ENCODE results near the gene URB1.

URB1 gene

DNA sequence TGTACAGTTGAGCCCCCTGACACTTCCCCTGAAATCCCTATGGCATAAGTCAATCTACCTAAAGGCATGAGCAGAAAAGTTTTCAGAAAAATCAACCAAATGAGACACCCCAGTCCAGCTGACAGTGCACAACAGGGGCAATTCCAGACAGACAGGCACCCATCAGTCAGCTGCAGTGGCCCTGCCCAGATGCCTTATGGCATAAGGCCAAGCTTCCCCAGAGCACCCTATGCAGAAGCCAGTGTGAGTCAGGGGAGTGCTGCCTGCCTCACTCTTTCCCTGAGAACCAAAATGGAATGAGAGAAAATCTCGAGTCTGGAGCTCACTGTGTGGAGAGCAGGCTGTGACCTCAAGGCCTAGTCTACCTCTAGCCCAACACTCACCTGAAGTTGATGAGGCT lies 56.1 kb downstream of the URB1 start:
- no peak for DNase-seq

DNA sequence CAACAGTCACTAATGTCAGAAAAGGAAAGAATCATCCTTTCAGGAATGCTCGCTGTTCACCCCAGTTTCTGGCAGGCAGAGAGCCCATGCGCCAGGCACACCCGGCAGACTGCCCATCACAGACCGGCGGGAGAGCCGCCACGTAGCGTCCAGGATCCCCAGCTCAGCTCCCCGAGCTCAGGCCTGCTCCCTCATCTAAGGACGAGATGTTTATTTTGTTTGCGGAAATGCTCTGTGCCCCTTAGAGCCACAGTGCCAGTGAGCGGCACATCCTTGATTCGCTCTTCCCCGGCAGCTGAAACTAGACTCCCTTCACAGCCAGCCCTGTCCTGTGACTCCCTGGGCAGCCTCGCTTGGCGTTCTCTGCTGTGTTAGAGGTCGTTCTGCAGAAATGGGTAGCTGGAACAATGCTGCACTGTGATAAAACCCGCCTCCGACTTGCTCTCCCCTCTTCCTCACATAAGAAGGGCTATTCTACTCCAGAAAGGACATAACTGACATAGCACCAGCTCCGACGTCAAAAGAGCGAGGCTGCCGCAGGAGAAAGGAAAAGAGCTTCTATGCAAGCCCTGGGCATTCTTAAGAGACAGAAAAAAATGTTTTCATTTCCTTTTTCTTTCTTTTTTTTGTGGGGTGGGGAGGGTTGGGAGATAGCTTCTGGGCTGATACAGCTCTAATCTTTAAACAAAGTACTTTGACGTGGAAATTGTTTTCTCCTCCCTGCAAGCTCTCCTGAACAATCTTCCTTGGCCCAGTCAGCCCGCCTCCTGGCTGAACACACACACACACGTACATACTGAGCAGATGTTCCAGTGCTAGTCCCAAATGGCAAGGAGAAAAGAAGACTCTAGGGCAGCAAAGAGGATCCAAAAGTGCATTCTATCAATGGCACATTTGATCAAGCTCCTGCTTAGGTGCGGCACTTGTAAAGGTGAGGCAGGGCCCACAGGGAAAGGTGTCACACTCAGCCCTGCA lies 56.9 kb downstream of the URB1 start:
- DNase-seq, result no peak

DNA sequence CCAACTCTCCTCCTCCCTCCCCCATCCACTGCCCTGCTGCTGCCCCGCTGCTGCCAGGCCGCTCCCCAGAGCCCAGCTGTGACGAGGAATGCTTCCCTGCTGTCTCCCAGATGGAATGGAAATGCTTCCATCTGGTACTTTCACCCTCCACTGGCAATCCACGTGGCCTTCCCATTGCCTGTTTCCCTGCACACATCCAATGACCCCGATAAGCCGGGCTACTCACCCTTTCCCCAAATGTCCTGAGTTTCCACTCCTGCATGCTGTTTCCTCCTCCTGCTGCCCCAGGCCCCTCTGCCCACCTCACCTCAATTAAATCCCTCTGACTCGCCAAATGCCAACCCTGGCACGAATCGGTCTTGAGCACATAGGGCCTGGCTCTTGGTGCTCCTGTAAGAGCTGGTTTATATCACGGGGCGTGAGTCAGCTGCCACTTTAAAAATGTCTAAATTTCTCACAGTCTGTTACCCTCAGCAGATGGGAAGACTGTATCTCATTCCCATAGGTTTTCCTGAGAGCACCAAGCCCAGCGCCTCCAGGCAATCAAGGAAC lies 57.8 kb downstream of the URB1 start:
- no peak for DNase-seq

DNA sequence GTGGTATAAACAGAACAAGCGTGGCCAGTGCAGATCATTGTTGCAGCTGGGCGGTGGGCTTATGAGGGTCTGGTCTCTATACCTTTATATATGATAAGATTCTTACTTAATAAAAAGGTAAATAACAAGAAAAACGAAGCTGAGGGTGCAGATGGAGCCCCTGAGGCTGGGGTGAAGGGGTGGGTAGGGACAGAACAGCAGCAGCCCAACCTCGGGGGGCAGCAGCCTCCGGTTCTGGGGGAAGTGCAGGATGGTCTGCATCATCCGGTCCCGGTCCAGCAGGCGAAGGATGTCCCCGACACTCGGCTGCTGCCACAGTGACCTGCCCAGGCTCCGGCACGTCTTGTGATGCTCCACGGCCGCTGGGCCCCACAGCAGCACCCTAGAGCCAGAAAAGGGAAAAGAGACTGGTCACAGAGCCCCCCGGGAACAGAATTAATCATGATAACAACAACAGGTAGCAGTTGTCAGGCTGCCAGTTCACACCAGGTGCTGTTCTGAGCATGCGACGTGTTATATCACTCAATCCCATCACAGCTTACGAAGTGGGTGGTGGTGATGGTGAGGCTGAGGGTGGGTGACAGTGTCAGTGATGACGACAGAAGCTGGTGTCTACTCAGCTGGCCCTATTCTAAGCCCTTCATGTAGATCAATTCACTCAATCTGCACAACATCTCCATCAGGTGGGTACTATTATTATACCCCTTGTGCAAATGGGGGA lies 58.7 kb downstream of the URB1 start:
- no peak for DNase-seq

DNA sequence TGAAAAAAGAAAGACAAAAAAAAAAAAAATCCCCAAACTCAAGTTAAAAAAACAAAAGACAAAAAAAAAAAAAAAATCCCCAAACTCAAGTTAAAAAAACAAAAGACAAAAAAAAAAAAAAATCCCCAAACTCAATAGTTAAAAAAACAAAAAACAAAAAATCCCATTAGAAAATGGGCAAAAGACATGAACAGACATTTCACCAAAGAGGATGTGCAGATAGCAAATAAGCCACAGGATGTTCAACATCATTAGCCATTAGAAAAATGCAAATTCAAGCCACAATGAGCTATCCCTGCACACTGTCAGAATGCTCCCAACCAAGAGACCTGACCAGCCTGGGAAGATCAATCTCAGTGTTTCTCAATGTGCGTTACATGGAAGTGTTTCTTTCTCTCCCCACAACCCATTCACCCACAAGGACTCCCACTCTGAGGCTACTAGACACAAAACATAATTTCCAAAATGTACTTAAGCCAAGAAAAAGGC lies 60.3 kb downstream of the URB1 start:
- DNase-seq, result no peak

DNA sequence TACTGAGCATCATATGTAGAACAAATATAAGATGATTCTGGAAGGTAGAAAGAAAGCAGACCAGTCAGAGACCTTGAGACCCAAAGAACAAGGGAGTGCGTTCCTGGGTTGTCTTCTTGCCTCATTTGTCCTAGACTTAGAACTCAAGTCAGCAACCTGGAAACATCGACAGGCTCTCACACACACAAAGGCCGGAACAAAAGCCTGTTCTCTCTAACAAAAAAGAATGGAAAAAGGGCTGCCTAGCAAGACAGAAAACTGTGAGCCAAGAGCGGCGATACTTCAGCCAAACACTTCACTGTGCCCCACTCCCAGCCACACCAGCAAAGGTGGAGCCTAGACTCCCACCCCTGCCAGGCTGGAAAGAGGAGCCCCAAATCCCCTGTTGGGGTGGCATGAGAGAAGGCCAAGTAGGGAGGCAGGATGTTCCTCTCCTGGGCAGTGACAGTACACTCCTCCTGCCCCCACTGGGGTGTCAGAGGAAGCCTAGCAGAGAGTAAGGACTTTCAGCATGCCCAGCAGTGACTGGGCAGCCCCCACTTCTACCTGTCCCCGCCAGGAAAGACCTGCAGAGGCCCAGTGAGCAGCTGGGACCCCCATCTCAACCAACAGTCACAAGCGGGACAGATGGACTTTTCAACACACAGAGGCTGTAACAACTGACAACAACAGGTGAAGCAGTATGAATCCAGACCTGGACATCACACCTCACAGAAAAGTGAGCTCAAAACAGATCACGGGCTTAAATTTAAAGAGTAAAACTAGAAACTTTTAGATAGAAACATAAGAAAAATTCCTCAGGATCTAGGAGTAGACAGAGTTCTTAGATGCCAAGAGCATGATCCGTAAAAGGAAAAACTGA lies 61.1 kb downstream of the URB1 start:
- no peak for DNase-seq

DNA sequence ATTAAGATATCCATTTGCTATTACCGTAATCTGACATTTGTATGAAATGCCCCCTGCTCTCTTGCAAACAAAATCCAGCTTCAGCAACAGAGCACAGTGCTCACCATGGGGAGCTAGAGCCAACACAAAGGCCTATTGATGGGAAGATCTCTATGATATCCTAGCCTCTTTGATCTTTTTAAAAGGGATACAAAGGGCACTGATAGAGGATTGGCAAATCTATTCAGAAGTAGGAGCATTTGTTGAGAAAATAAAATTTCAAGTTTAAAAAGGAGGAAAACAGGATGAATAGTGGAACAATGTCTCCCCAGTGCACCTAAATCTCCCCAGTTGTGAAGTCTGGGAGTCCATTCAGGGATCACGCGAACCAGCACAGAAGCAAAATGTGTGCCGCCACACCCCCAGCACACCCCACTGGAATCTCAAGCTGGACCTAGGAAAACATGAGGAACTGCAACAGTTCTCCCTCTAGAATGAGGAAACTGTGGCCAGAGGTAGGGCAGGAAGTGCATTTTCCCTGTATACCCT lies 62.0 kb downstream of the URB1 start:
- no peak for DNase-seq

DNA sequence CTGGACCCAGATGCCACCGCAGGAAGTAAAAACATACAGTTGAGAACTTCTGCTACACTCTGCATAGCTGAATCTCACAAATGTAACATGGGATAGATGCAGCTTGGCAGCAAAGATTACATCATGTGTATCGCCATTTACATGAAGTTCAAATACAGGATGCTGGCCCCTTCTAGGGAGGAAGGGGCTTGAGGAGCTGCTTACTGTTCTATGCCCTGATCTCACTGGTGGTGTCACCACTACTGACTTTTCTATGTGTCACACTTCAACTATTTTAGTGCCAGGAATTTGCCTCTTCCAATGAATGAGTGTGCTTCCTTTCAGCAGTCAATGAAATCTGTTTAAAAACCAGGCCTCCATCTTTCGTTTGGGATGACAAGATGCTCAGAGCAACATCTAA lies 63.0 kb downstream of the URB1 start:
- DNase-seq, result no peak

DNA sequence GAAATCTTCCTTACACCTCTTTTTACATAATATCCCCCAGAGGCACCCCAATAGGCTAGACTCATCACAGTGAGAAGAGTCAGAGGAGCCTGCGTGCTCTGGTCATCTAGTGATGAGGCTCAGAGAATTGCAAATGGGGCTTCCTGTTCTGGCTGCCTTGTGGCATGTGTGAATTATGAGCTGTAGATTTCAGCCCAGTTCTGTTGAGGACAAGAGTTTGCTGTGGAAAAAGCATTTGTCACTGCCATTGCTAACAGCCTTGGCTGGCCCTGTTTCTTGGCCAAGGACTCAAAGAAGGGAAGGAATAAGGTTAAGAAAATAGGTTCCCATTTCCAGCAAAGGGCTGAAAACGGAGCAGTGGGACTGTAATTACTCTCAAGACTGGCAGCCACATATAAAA lies 63.5 kb downstream of the URB1 start:
- DNase-seq, result no peak

DNA sequence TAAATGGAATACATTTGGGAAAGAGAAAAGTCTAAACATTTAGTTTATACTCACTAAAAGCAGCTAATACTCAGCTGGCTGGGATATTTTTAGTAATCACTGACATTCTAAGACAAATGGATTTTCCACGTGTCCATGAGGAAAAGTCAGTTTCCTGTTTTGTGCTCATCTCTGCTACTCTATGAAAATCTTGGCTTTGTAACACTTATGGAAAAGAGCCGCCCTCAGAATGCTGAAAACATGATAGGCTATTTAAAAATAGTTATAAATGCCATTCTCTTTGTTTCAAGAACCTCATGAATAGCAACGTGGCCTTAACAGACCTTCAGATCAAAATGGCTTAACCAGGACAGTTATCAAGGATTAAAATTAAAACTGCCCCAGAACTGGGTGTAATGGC lies 64.2 kb downstream of the URB1 start:
- no peak for DNase-seq

DNA sequence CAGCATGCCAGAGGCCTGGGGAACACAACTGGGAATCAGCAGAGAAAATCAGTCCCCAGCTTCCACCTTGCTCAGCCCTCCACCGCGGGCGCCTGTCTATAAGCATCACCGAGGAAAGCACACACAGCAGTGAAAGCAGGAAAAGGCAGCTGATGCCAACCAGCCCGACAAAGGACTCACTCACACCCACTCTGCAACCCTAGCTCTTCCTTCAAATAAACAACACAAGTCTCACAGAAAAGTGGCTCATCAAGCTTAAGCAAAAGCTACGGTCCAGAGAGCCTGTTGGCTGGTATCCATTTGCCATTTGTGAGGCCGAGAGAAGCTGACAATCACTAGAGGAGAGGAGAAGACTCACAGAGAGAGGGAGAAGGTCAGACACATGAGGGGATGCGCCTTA lies 67.1 kb downstream of the URB1 start:
- no peak for DNase-seq

DNA sequence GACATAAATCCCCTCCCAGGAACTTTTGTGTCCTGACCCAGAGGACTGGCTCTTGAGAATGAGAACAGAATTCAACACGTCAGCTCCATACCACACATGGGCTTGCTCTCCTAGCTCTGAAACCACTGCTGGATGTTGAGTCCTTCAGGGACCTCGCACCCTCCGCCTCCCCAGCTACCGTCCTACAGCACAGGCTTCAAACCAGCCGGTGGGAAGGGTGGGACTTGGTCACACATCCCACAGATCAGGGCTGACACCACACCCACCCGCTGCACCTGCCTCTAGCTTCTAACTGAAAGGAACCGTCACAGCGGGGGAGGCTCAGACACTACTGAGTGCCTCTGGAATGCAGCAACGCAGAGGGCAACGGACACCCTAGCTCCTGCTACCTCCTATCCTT lies 70.1 kb downstream of the URB1 start:
- DNase-seq, result no peak

DNA sequence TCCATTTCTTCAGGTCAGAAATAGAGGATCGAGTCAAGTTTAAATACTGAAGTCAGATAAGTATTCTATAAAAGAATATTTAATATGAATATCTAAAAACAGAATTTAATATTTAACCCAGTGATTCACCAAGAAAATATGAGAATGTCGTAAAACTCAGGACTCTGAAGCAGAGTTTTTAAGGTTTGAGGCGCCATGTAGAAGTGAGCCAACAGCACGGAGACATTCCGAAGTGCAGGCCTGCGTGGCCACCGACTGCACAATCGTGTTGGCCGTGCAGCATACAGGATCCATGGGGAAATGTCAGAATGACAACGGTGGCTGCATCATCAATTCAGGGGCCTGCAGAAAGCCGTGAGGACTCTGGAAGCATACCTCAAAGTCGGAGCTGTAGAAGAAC lies 70.7 kb downstream of the URB1 start:
- no peak for DNase-seq

DNA sequence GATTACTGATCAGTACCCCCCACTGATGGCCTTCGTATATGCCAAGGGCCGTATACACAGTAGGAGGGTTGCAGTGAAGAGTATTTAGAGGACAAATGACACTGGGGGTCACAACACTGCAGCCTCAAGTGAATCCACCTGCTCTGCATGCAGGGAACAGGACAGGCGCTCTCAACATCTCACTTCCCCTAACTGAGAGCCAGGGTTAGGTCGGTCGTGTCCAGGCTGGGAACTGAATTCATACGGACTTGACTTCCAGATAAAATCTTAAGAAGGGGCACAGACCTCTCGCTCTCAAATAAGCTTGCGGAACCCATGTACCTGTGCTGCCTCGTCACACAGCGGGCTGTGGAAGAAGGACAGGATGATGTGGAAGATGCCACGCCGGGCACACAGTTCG lies 71.3 kb downstream of the URB1 start:
- no peak for DNase-seq

DNA sequence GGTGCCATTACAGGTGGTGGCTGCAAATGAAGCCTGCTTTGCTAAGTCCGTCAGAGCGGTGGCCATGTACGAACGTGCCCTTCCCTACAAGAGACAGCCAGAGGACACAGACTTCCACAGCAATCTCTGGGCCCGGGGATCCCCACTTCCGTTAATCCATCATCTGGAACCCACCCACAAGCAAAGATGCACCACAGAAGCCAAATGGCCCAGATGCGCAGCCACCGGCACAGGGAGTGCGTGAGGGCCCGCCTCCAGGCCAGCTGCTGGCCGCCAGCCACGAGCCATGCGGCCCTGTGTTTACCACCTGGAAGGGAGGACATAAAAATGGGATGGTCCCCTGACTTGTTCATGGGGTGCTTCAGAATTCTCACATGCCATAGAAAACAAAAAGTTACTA lies 72.1 kb downstream of the URB1 start:
- DNase-seq, result no peak

DNA sequence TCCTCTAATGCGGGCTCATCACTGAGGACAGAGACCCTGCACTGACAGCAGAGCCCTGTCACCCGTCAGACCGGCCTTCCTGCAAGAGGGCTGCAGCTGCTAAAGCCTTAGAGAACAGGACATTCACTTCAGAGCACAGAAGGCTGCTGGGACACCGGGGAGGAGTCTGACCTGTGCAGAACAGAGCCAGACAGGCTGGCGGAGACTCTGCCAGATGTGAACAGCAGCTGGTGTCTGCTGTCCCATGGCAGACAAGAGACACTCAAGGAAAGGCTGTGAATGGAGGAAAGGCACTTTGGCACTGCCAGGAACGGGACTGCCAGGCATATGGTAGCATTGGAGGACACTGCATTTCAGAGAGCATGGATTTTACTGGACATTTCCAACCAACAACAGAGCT lies 72.8 kb downstream of the URB1 start:
- DNase-seq, result no peak

DNA sequence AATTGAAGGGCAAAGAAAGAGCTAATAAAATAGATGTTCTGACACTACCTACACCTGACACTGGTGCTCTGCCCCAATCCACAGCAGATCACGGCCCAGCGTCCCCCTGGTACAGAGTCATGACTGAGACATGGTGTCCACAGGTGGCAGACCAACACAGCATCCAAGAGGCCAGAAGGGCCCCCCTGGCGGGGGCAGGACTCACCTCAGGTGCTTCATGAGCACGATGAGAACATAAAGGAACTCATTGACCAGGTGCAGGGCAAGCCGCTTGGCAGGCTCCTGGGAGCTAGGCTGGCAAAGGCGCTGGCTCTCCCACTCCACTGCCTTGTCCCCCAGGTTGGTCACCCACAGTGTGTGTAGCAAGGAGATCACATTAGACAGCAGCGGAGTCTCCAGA lies 73.8 kb downstream of the URB1 start:
- no peak for DNase-seq

DNA sequence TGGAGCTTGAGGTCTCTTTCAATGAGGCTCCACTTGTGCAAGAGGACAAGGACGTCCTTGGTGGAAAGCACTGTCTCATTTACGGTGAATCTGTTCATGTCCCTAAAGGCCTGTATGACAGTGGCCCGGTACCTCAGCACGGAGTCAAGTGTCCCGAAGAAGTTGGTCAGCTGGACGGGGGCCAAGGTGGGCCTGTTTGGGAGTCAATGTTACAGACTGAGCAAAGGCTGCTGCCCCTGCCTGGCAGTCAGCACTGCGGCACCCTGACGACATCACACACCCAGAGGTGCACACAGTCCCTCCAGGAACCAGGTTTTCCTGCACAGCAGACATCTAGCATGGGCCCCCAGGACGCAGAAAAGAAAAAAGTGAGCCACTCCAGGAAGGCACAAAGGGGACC lies 75.1 kb downstream of the URB1 start:
- no peak for DNase-seq

DNA sequence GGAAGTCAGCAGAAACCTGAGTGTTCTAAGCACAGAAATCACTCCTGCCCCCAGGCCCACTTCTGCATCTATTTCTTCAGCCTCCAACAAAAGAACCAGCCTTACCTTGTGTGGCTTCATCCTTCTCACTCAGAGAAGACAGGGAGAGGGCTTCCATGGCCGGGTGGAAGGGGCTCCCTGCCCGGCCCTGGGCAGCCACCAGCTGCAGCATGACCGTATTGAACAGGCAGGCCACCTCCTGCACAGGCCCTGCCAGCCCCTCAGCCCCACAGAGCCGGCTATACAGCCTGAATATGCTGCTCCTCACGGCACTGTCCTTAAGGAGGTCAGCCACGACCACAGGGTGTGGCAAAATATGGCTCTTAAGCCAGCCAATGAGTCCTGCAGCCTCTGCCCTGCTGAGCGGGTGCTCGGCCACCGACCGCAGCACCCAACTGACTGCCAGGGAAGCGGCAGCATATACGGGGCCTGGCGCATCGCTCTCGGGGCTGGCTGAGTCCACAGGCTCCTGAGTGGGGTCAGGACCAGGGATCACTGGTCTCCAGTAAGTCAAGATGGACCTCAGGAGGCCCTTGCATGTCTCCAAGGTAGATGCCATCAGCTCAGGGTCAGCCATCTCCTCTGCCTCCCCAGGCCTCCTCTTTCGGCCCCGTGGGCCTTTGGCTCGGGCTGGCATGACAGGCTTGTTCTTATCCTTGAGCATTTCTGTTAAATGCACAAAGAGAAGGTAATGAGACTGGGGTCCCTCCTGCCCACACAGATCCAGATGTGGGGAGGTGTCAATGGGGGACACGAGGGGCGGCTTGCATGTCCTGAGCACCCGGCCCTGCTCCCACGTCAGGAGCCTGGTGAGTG lies 76.2 kb downstream of the URB1 start:
- no peak for DNase-seq

DNA sequence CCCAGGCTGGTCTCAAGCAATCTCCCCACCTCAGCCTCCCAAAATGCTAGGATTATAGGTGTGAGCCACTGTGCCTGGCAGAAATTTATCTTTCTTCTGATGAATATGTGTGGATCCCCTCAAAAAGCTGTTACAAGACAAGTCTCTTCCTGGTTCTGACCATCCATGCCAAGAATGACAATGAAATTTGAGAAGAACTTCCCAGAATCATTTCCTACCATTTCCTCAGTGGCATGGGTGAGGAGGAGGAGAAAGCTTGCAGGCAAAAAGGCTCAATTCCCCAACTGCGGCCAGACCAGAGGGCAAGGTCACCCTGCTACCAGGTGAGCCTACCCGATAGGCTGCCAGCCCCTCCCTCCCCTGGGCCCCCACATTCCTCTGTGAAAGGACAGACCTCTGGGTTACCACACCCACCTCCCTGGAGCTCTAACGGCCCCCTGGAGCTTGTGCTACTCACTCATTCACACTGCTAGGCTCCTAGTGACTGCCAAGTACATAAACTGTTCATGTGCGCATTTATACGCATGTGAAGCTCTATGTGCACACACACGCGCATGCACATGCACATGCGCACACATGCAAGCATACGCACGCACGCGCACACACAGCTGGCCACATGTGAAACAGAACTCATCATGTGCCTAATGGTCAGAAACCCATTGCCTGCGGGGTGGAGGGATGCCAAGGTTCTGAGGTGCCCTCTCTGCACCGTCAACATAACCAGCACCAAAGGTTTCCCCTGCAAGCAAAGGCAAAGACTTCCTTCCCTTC lies 77.1 kb downstream of the URB1 start:
- no peak for DNase-seq

DNA sequence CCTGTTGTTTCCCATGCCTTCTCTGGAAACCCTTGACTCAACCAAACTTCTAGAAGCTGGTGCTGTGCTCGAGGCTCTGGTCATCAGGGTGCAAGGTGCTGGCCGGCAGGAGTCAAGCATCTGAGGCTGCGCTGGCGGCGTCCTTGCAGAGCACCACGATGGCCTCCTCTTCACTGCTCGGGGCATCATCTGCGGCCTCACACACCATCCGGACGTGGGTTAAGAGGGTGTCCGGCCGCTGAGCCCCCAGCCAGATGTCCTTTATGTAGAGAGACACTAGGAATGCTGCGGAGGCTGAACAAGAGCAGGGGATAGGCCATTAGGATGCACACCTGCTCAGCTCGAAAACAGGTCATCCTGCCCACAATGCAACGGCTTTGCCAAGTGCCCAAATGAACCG lies 78.0 kb downstream of the URB1 start:
- no peak for DNase-seq

Measured in SIG-M5 (cell line).